Endodermal cell (in vitro differentiated cells): Measurements from ENCODE around the gene UBE2E1. TPM values are rescaled to one million over a fixed set of nuclear protein-coding genes. Genes with fewer than 3 reads are reported as not detected.
"Not testable (repeated sequence)": the region's sequence is repeated elsewhere in the genome, so short reads cannot be mapped to it uniquely, and the experiment has no call there.

Experiments
- DNase-seq: peaks from one replicate; pipeline ENCODE4 v3.0.0-alpha.2; 2017
- H3K27ac ChIP-seq: 2 replicates; pipeline ENCODE4 v1.5.1; 2013; ENCODE audit warnings: mild to moderate bottlenecking, low read depth, low read length, moderate library complexity
- H3K27me3 ChIP-seq: 2 replicates; pipeline ENCODE4 v1.6.1; 2013; ENCODE audit warnings: mild to moderate bottlenecking, low read length, moderate library complexity; ENCODE audit not compliant: insufficient read depth, control insufficient read depth, poor library complexity, severe bottlenecking
- H3K36me3 ChIP-seq: 2 replicates; pipeline ENCODE4 v1.7.0; 2013; ENCODE audit warnings: mild to moderate bottlenecking, low read length, moderate library complexity; ENCODE audit not compliant: control insufficient read depth, insufficient read depth
- H3K4me1 ChIP-seq: one replicate; pipeline ENCODE4 v1.7.0; 2013; ENCODE audit warnings: low read length; ENCODE audit not compliant: control insufficient read depth, insufficient read depth
- H3K4me3 ChIP-seq: 2 replicates; pipeline ENCODE4 v1.5.1; 2013; ENCODE audit warnings: mild to moderate bottlenecking, low read length, moderate library complexity
- H3K9ac ChIP-seq: 2 replicates; pipeline ENCODE4 v1.6.1; 2013; ENCODE audit warnings: mild to moderate bottlenecking, low read length, moderate library complexity; ENCODE audit not compliant: poor library complexity, severe bottlenecking; ENCODE audit errors: extremely low read depth
- H3K9me3 ChIP-seq: 2 replicates; pipeline ENCODE4 v1.6.1; 2013; ENCODE audit warnings: mild to moderate bottlenecking, low read length, moderate library complexity; ENCODE audit not compliant: control insufficient read depth
- H3K27ac Mint-ChIP-seq: 2 replicates; pipeline ENCODE4 v1.8.0; 2020; ENCODE audit warnings: mixed read lengths
- H3K27me3 Mint-ChIP-seq: 2 replicates; pipeline ENCODE4 v1.8.0; 2021; ENCODE audit warnings: mild to moderate bottlenecking, mixed read lengths; ENCODE audit not compliant: insufficient read depth
- H3K36me3 Mint-ChIP-seq: 2 replicates; pipeline ENCODE4 v1.8.0; 2020; ENCODE audit warnings: low read depth, mixed read lengths
- H3K4me1 Mint-ChIP-seq: 2 replicates; pipeline ENCODE4 v1.8.0; 2020; ENCODE audit warnings: mixed read lengths
- H3K4me3 Mint-ChIP-seq: 2 replicates; pipeline ENCODE4 v1.8.0; 2020; ENCODE audit warnings: mild to moderate bottlenecking, moderate library complexity, mixed read lengths
- H3K9me3 Mint-ChIP-seq: 2 replicates; pipeline ENCODE4 v1.8.0; 2020; ENCODE audit warnings: mild to moderate bottlenecking, mixed read lengths
- WGBS, 2 experiments: methylation state at CpG; one replicate each; pipeline versions ENCODE4 v1.1.5 to v1.1.7; 2013; ENCODE audit warnings: missing lambda C conversion rate in 2 of 2, mixed read lengths in 1 of 2; ENCODE audit not compliant: insufficient coverage in 1 of 2, insufficient read length in 1 of 2; 5-methylcytosine and 5-hydroxymethylcytosine counted together
- total RNA-seq, 2 donors: library from RNA; stranded (reverse); fragmentation: NEBNext Ultra II Directional in 1 of 2; extraction: Animal tissue kit (Norgen Biotek cat#: 25700) in 1 of 2; gene quantifications; 2 replicates in 1 of 2; 3 replicates in 1 of 2; pipeline ENCODE4 v1.2.1, GENCODE V29; 2021
- TF ChIP-seq, protein P1 (sequence below): fragments of 200-600 bp; sonication (generic); conservative IDR thresholded peaks from 2 replicates; pipeline ENCODE4 v1.5.0; 2021; ENCODE audit warnings: antibody characterized with exemption, mild to moderate bottlenecking

UBE2E1 gene
- total RNA-seq, 2 donors from 2014 or later, result 112 to 120 TPM

DNA sequence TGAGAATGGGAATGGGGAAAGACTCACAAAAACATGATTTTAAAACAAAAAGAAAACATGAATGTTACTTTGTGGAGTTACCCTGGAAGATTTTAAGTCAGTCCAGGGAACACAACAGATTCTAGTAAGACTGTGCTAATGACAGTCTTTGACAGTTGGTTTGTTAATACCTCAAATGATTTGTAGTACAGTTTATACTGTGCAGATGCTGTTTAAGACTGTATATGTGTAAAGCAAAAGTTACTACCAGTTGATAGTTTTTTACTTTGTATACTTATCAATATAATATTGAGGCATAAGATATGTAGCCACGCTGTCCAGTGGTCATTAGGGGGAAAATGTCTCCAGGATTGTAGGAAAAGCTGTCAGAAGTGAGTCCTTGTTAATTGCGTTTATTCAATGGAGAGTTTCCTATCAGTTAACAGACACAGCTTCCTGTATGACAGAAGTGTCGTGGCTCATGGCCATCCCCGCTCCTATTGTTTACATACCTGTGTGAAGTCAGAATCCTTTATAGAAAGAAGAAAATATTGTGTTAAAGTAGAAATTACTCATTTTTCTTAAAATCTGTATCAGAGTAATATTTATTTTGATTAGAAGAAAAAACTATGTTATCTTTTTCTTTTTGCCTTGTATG lies 75.1 kb downstream of the UBE2E1 start:
- H3K27ac Mint-ChIP-seq, result no peak overlapping the region
- no peaks in the 10 kb centered on the region for H3K27me3 Mint-ChIP-seq
- H3K9me3 Mint-ChIP-seq, result peaks cover 38% of the 10 kb centered on the region
- no peak overlapping the region for H3K4me3 ChIP-seq
- TF ChIP-seq, protein P1, sequence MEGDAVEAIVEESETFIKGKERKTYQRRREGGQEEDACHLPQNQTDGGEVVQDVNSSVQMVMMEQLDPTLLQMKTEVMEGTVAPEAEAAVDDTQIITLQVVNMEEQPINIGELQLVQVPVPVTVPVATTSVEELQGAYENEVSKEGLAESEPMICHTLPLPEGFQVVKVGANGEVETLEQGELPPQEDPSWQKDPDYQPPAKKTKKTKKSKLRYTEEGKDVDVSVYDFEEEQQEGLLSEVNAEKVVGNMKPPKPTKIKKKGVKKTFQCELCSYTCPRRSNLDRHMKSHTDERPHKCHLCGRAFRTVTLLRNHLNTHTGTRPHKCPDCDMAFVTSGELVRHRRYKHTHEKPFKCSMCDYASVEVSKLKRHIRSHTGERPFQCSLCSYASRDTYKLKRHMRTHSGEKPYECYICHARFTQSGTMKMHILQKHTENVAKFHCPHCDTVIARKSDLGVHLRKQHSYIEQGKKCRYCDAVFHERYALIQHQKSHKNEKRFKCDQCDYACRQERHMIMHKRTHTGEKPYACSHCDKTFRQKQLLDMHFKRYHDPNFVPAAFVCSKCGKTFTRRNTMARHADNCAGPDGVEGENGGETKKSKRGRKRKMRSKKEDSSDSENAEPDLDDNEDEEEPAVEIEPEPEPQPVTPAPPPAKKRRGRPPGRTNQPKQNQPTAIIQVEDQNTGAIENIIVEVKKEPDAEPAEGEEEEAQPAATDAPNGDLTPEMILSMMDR, result no peak
- no peak overlapping the region for H3K9ac ChIP-seq
- no peak overlapping the region for H3K4me3 Mint-ChIP-seq
- WGBS, 2 experiments, result 91 to 93% methylated on average over 2 to 4 of the region's 4 CpGs
- peaks cover 32% of the 10 kb centered on the region for H3K36me3 ChIP-seq
- H3K27ac ChIP-seq, result no peak overlapping the region
- H3K9me3 ChIP-seq, result peaks cover 21% of the 10 kb centered on the region
- no peaks in the 10 kb centered on the region for H3K27me3 ChIP-seq
- no peak for DNase-seq
- H3K36me3 Mint-ChIP-seq, result peaks cover 55% of the 10 kb centered on the region
- H3K4me1 ChIP-seq, result peaks cover 4% of the 10 kb centered on the region
- H3K4me1 Mint-ChIP-seq, result peaks cover 13% of the 10 kb centered on the region

DNA sequence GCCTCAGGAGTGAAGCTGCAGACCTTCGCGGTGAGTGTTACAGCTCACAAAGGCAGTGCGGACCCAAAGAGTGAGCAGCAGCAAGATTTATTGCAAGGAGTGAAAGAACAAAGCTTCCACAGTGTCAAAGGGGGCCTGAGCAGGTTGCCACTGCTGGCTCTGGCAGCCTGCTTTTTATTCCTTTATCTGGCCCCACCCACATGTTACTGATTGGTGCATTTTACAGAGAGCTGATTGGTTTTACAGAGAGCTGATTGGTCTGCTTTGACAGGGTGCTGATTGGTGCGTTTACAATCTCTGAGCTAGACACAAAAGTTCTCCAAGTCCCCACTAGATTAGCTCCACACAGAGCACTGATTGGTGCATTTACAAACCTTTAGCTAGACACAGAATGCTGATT lies 76.2 kb downstream of the UBE2E1 start:
- H3K9ac ChIP-seq, H3K27me3 ChIP-seq, H3K4me3 Mint-ChIP-seq, H3K27ac ChIP-seq, H3K4me1 ChIP-seq, DNase-seq, H3K4me3 ChIP-seq, H3K27me3 Mint-ChIP-seq: not testable (repeated sequence)
- H3K27ac Mint-ChIP-seq, result peak overlapping the region; percentile 39
- H3K4me1 Mint-ChIP-seq, result peaks cover 15% of the 10 kb centered on the region
- H3K36me3 ChIP-seq, result peaks cover 32% of the 10 kb centered on the region
- H3K9me3 Mint-ChIP-seq, result peaks cover 37% of the 10 kb centered on the region
- peaks cover 56% of the 10 kb centered on the region for H3K36me3 Mint-ChIP-seq
- H3K9me3 ChIP-seq, result peaks cover 21% of the 10 kb centered on the region
- WGBS, 2 experiments, result 94 to 100% methylated on average over 3 to 4 of the region's 4 CpGs

DNA sequence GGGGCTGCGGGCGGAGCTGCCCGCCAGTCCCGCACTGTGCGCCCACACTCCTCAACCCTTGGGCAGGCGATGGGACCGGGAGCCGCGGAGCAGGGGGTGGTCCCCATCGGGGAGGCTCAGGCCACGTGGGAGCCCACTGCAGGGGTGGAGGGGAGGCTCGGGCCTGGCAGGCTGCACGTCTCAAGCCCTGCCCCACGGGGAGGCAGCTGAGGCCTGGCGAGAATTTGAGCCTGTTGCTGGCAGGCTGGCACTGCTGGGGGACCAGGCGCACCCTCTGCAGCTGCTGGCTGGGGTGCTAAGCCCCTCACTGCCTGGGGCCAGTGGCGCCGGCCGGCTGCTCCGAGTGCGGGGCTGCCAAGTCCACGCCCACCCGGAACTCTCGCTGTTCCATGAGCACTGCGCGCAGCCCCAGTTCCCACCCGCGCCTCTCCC lies 76.7 kb downstream of the UBE2E1 start:
- Histone ChIP-seq H3K36me3 (peaks cover 35% of the 10 kb centered on the region), H3K4me1 (peaks cover 4% of the 10 kb centered on the region), H3K27ac (no peak overlapping the region), H3K9ac (no peak overlapping the region), H3K9me3 (peaks cover 17% of the 10 kb centered on the region), H3K27me3 (no peaks in the 10 kb centered on the region), H3K4me3 (no peak overlapping the region)
- Mint-ChIP-seq H3K9me3 (peaks cover 34% of the 10 kb centered on the region), H3K4me1 (peaks cover 15% of the 10 kb centered on the region), H3K27ac (no peak overlapping the region), H3K27me3 (no peaks in the 10 kb centered on the region), H3K36me3 (peaks cover 51% of the 10 kb centered on the region), H3K4me3 (no peak overlapping the region)
- no peak for DNase-seq
- 97 to 100% methylated on average over 7 to 28 of the region's 28 CpGs for WGBS, 2 experiments
- TF ChIP-seq, protein P1, result no peak
